BLaER1 (cell line): Measurements from ENCODE around the gene HOTAIR.

Experiments used
- H3K27ac ChIP-seq: shearing (Covaris generic); formaldehyde crosslinking; 2 replicates; pipeline ENCODE4 v1.8.1; 2022
- H3K27me3 ChIP-seq: shearing (Covaris generic); formaldehyde crosslinking; 2 replicates; pipeline ENCODE4 v1.8.1; 2022
- H3K36me3 ChIP-seq: shearing (Covaris generic); formaldehyde crosslinking; 2 replicates; pipeline ENCODE4 v1.8.1; 2022
- H3K4me1 ChIP-seq: shearing (Covaris generic); formaldehyde crosslinking; 2 replicates; pipeline ENCODE4 v1.8.1; 2022
- H3K4me2 ChIP-seq: shearing (Covaris generic); formaldehyde crosslinking; 2 replicates; pipeline ENCODE4 v1.8.1; 2022
- H3K4me3 ChIP-seq: shearing (Covaris generic); formaldehyde crosslinking; 2 replicates; pipeline ENCODE4 v1.8.1; 2022
- H3K9ac ChIP-seq: shearing (Covaris generic); formaldehyde crosslinking; 2 replicates; pipeline ENCODE4 v1.8.1; 2022
- H3K9me3 ChIP-seq: shearing (Covaris generic); formaldehyde crosslinking; 2 replicates; pipeline ENCODE4 v1.8.1; 2022
- H4K20me1 ChIP-seq: shearing (Covaris generic); formaldehyde crosslinking; 2 replicates; pipeline ENCODE4 v1.8.1; 2022
- Cebpa-rat ChIP-seq: shearing (Covaris generic); IDR thresholded peaks from 2 replicates; pipeline ENCODE4 v1.8.1; 2022

The HOTAIR gene

DNA sequence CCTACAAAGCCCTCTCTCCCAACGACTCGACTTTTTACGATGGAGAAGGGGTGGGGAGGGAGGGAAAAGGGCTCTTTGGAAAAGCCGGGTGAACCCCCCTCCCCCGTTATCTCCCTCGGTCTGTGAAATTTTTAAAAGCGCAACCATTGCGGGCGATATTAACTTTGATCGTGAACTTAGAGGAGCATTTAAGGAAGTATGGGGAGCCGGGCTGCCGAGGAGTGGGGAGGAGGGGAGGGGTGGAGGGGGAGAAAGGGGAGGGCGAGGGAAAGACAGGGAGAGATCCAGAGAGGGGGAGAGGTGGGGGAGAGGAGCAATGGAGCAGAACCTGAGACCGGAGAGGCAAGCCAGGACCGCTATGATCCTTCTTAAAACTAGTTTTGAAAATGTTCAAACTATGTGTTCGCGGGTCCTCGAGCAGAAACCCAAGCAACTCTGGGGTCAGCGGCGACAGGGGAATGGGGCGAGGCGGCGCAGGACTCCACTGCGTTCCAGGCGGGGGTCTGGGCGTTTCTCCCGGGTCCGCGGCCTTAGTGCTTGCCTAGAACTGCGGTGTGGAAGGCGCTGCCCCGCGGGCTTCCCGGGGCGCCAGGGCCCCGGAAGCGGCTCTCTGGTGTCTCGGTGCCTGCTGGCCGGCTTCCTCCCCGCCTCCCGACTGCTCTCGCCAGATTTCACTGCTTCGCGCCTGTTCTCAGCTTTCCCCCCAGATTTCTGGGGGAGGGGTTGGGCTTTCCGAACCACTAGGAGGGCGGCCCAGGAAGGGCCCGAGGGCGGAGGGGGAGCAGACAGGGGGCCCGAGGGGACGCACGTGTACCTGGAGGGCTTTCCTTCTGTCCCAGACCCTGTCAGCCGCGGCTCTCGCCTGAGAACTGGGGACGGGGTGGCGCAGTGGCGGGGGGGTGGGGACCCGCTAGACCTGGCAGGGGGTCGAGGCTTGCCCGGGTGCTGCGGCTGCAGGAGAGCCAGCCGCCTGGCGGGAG is at the start of gene HOTAIR:
HOTAIR (minus strand) TSS at position 871 of the 980 bp plus-strand sequence.
- H3K4me2 ChIP-seq, result peak within 1 kb of the TSS; percentile 32; the same call in 1 of the 2 replicates
- no peak for TF ChIP-seq Cebpa-rat
- H3K27me3 ChIP-seq, result peaks cover 100% of the 10 kb centered on the region
- H3K36me3 ChIP-seq, result no peaks in the 10 kb centered on the region
- H3K9ac ChIP-seq, result no peak within 1 kb of the TSS
- no peak within 1 kb of the TSS for H3K27ac ChIP-seq
- 0 out of 2 replicates have a peak within 1 kb of the TSS, but pooled peaks have one; percentile 8 for H3K4me3 ChIP-seq
- H4K20me1 ChIP-seq, result peaks cover 94% of the 10 kb centered on the region
- H3K4me1 ChIP-seq, result no peaks in the 10 kb centered on the region
- peaks cover 33% of the 10 kb centered on the region for H3K9me3 ChIP-seq

DNA sequence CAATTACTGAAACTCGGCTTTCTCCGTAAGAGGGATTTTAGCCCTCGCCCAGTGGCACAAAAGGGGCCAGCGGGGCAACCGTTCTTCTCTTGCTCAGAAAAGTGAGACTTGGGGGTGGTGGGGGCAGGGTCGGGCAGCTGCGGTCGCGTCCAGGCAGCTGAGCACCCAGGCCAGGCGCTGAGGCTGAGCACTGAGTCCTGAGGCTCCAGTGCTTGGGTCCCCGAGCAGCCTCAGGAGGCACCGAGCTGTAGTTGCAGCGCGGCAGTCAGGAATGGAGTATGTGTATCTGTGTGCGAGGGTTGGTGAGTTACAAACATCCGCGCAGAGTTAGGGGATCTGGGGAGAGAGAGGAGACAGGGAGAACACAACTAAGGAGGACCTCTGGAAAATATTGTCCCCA is 49.4 kb upstream of the HOTAIR start:
- no peak overlapping the region for H3K4me2 ChIP-seq
- no peak overlapping the region for H3K9ac ChIP-seq
- H3K9me3 ChIP-seq, result no peaks in the 10 kb centered on the region
- no peak for TF ChIP-seq Cebpa-rat
- H3K27me3 ChIP-seq, result peaks cover 100% of the 10 kb centered on the region
- no peaks in the 10 kb centered on the region for H3K4me1 ChIP-seq
- no peak overlapping the region for H3K4me3 ChIP-seq
- no peak overlapping the region for H3K27ac ChIP-seq
- peaks cover 98% of the 10 kb centered on the region for H4K20me1 ChIP-seq
- no peaks in the 10 kb centered on the region for H3K36me3 ChIP-seq

DNA sequence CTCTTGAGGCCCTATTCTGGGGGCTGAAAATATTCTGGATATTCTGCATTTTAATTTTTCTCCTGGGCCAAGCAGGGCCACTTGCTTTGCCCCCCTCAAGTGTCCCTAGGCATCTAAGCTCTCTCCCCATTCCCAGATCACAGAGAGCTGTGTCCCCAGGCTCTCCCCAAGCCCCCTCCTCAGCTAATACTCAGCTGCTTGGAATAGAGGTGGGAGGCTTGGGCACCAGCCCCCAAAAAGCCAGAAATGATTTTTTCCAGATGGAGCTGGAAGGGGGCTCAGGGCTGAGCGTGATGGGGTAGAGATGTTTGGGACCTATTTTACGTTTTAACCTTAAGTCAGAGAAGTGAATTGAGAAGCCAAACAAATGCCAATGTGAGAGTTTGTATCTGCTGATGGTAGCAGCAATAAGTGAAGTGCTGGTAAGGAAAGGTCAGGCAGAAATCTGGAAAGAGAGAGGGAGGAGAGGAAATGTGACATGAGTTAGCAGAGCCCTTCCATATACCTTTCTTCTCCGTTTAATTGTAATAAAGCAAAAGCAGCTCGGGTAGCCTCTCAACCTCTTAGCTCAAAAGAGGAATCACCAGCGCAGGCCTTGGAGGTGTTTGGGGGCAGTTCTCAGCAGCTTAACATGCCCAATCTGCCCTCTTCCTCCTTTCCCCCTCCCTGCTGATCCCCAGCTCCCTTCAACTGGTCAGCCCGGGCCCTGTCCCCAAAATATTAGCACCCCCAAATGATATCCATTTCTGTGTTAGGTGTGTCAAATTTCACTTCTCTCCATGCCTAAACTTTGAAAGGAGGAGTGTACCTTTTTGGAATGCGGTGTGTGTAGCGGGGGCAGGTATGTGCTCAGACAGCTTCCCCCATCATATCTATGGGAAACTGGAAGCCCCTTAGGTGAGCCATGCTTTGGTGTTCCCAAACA is 48.5 kb upstream of the HOTAIR start:
- no peak for TF ChIP-seq Cebpa-rat
- Histone ChIP-seq H3K27me3 (peaks cover 100% of the 10 kb centered on the region), H3K9me3 (no peaks in the 10 kb centered on the region), H3K4me1 (no peaks in the 10 kb centered on the region), H3K36me3 (no peaks in the 10 kb centered on the region), H4K20me1 (peaks cover 95% of the 10 kb centered on the region), H3K4me3 (no peak overlapping the region), H3K4me2 (no peak overlapping the region), H3K9ac (no peak overlapping the region), H3K27ac (no peak overlapping the region)

DNA sequence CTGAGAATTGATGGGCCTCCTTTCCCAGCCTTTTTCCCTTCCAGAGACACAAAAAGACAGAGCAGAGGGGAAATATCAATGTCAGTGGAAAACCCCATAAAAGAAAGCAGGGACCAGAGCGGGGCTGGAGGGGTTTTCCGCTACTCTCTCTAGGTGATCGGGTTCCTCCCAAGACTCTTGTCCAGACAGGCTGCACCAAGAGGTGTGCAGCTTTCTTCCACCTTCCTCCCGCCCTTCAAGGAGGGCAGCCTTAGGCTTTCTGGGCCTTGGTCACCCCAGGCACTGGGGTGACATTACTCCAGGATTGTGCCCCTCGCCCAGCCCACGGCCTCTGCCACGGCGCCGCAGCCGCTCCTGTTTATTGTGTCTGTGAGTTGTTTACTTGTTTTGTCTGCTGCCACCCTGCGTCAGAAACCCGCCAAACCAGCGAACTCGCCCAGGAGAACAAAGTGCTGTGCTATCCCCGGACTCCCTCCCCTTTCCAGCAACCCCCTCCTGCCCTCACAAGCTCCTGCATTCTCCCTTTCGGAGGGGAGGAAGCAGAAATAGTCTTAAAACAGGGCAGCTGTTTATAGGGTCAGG is 46.8 kb upstream of the HOTAIR start:
- Histone ChIP-seq H3K4me3 (no peak overlapping the region), H3K27ac (no peak overlapping the region)

DNA sequence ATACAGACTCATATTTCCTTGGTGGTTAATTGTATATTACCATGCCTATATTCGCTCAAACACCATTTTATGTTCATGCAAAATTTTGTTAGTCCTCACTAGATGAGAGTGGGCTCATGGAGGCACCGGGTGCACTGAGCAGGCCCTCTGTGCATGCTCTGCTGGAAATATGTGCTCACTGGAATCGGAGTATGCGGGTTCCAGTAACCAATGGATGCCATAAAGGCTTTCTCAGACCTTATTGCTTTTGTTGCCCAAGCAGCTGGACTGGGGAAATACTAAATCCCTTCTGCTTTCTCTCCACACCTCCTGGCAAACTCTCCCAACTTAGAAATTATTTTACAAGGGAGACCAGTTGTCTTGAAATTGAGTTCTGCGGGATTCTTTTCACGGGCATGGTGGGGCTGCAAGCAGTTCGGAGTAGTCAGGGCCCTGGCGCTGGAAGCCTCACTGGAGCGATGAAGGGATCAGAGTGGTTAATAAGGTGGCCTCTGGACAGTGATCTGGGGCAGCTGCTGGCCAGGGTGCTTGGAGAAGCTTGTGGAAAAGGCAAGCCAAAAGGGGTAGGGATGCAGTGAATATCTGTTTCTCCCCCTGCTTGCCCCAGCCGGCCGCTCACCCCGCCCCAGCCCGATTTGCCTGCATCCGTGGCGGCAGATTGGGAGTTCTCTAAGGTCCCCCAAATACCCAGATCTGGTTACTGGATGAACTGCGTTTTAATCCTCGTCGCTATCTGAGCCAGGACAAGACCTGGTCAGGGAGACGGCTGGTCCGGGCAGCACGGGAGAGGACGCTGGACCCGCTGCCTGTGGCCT is 46.0 kb upstream of the HOTAIR start:
- TF ChIP-seq Cebpa-rat, result no peak
- no peaks in the 10 kb centered on the region for H3K4me1 ChIP-seq
- no peak overlapping the region for H3K4me3 ChIP-seq

More for the DNA sequence above, 46.8 kb upstream of the HOTAIR start:
- Histone ChIP-seq H3K9me3 (no peaks in the 10 kb centered on the region), H3K9ac (no peak overlapping the region), H3K4me2 (no peak overlapping the region), H3K36me3 (no peaks in the 10 kb centered on the region), H3K27me3 (peaks cover 100% of the 10 kb centered on the region), H4K20me1 (peaks cover 96% of the 10 kb centered on the region), H3K4me1 (no peaks in the 10 kb centered on the region)
- TF ChIP-seq Cebpa-rat, result no peak

DNA sequence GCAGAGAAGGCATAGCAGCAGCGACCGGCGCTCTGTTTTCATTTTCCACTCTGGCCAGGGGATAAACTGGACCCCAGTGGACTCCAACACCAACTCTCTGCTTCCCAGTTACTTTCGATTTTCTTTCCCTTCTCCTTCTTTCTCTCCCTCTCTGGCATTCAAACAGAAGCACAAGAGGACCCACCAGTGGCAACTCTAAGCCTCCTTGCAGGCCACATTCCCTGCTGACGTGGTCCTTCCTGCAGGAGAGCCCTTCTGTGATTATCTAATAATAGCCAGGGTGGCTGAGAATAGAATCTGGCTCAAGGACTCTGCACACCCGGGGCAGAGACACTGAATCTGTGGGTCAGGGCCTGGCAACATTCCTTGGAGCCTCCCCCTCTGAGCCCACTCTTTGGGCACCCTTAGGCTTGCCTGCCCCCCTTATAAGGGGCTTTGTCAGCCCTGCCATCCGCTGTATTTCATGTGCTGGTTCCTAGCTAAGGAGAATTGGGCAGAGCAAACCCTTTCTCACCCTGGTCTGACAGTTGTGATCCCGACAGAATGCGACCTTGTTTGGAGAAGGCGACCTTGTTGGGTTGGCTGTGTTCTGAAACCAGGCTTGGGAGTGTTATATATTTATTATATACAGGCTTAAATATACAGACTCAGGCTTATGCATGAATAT is 45.3 kb upstream of the HOTAIR start:
- Histone ChIP-seq H3K27me3 (peaks cover 100% of the 10 kb centered on the region), H3K4me2 (no peak overlapping the region), H3K4me3 (no peak overlapping the region)

More for the DNA sequence above, 46.0 kb upstream of the HOTAIR start:
- peaks cover 94% of the 10 kb centered on the region for H4K20me1 ChIP-seq
- no peak overlapping the region for H3K27ac ChIP-seq
- no peak overlapping the region for H3K4me2 ChIP-seq
- H3K9ac ChIP-seq, result no peak overlapping the region
- H3K36me3 ChIP-seq, result no peaks in the 10 kb centered on the region
- H3K27me3 ChIP-seq, result peaks cover 100% of the 10 kb centered on the region
- no peaks in the 10 kb centered on the region for H3K9me3 ChIP-seq

DNA sequence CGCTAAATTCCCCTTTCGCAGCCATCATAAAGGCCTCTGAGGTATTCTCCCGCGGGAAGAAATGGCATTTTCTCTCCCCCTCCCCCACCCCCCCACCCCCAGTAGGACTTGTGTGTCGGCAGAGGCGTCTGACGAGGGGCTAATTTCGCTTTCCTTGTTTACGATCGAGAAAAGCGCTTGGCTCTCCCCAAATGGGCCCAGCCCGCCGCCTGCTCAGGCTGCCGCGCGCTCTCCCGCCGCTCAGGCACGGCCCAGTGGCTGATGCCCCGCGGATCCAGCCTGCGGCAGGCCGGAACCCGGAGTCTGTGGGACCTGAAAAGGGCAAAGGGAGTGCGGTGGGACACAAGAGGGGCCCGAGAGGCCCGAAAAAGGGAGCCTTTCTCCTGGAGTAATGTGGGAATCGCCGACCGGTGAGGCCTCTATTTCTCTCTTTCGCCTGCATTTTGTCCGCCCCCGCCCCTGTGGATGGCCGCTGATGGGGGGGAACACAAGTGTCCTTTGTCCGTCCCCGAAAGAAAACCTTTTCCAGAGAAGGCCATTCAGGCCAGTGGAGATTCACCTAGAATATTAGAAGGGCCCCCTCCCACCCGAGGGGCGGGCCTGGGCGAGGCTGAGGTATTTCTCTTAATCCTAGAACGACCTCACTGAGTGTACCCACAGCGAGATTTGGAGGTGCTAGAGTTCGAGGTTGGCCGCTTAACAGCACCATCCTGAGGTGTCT is 44.5 kb upstream of the HOTAIR start:
- peaks cover 100% of the 10 kb centered on the region for H3K27me3 ChIP-seq
- no peaks in the 10 kb centered on the region for H3K4me1 ChIP-seq
- H3K4me2 ChIP-seq, result no peak overlapping the region
- H3K4me3 ChIP-seq, result no peak overlapping the region
- H4K20me1 ChIP-seq, result peaks cover 94% of the 10 kb centered on the region
- H3K9ac ChIP-seq, result no peak overlapping the region
- no peaks in the 10 kb centered on the region for H3K9me3 ChIP-seq
- H3K27ac ChIP-seq, result no peak overlapping the region
- H3K36me3 ChIP-seq, result no peaks in the 10 kb centered on the region
- no peak for TF ChIP-seq Cebpa-rat

More for the DNA sequence above, 45.3 kb upstream of the HOTAIR start:
- no peak for TF ChIP-seq Cebpa-rat
- Histone ChIP-seq H3K27ac (no peak overlapping the region), H4K20me1 (peaks cover 94% of the 10 kb centered on the region), H3K9ac (no peak overlapping the region), H3K4me1 (no peaks in the 10 kb centered on the region), H3K36me3 (no peaks in the 10 kb centered on the region), H3K9me3 (no peaks in the 10 kb centered on the region)

DNA sequence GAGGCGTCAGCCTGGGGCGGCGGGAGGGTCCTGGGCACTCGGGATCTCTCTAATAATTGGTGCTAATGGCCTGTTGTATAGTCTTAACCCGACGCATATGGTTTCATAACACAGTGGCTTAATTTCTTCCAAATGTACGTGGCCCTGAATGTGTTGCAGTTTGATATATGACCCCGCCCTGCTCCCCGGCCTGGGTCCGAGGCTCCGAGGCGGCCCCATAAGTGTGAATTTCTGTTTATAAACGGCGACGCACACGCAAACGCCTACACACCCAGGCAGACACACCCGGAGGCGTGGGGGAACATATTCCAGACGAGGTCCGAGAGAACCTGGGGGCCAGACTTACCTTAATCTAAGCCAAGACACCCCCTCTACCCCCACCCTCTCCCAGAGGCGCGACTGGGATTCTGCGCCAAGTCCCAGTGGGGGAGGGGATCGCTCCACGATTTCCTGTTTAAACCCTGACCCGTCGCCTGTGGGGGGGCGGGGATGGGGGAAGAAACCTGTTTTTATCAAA is 43.8 kb upstream of the HOTAIR start:
- no peak overlapping the region for H3K9ac ChIP-seq
- no peak overlapping the region for H3K4me2 ChIP-seq
- no peaks in the 10 kb centered on the region for H3K9me3 ChIP-seq
- no peak overlapping the region for H3K27ac ChIP-seq
- peaks cover 93% of the 10 kb centered on the region for H4K20me1 ChIP-seq
- H3K4me1 ChIP-seq, result no peaks in the 10 kb centered on the region
- no peak overlapping the region for H3K4me3 ChIP-seq
- no peaks in the 10 kb centered on the region for H3K36me3 ChIP-seq
- H3K27me3 ChIP-seq, result peaks cover 100% of the 10 kb centered on the region
- no peak for TF ChIP-seq Cebpa-rat
